HG03575 (cell line): ENCODE results near the gene SERPINA4.

ENCODE experiments used
- ATAC-seq: cut with Tn5 transposase; IDR thresholded peaks from one replicate; pipeline ENCODE4 v1.9.1; 2021; ENCODE audit not compliant: unreplicated experiment, insufficient number of reproducible peaks, low FRiP score; ENCODE audit errors: extremely low read depth

Gene SERPINA4

DNA sequence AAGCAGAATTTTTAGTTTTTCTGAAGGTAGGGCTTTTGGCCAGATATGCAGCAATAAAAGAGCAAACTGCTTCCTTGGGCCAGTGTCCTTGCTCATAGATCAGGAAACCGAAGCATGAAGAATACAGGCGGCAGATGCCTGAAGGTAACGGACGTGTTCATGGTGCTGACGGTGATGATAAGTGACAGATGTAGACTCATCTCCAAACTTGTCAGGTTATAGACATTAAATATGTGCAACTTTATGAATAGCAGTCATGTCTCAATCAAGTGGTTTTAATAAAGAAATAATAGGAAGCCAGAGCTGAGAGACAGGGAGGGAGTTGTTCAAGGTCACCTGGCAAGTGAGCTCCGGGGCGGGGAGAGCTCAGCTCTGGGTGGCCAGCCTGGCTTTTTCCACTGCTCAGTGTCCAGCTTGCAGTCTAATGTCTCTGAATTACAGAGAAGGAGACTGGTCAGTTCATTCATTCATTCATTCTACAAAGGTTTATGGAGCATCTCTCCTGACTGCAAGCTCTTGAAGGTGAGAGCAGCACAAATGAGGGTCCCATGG, 21.0 kb downstream of the SERPINA4 start:
- no peak for ATAC-seq

DNA sequence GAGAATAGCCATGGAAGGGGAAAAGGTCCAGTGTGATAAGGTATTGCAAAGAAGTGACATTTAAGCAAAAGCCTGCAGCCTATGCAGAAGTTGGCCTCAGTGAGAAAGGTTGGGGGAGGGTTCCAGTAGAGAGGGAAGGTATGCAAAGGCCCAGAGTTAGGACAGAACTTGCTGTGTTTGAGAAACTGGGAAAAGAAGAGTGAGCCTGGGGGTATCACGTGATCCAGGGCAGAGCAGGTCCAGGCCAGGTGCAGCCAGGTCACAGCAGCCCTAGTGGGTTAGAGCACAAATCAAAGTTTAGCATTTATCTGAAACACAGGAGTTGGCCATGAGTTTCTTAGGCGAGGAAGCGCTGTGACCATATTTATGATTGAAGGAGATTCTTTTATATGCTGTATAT, 21.6 kb downstream of the SERPINA4 start:
- ATAC-seq = no peak

DNA sequence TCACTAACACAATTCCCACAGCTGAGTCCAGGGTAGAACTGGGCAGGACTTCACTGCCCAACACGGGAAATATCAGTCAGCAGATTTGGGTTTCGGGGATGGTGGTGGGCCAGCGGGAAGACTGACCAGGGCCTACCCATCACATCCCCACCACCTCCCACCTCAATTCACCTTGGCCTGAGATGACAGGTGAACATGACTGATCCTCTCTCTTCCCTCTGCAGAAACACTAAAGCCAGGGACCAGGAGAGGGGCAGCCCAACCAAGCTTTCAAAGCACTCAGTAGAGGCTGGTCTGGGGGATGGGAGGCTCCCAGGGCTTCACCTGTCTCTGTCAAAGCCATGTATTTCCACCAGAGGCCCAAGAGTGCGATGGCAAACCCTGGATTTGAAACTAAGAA, 22.3 kb downstream of the SERPINA4 start:
- no peak for ATAC-seq

DNA sequence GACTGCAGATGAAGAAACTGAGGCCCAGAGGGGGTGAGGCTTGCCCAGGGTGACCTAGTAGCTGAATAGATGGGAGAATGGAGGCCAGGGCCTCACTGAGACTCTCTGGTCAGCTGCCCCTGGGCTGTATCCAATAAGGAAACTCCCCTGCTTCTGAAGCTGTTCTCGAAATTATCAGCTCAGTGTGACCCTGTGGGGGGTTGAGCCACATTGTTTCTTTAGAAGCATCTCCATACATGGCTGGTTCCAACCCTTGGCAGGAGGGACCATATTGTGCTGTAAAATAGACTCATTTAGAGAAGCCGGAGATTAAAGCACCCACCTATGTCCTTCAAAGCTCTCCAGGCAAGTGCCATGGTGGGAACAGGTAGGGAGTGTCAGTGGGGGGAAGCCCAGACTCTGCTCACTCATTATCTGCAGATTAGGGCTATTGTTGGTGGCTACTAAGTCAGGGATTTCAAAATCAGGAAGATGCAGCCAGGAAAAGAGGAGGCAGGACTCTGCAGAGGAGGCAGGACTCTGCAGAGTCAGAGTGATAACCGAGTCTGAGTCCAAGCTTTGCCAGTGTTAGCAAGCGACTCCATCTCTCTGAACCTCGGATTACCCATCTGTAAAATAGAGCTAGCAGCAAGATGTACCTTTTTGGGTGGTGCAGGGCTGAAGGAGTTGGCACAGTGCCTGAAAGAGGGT, 23.5 kb downstream of the SERPINA4 start:
- ATAC-seq = no peak

DNA sequence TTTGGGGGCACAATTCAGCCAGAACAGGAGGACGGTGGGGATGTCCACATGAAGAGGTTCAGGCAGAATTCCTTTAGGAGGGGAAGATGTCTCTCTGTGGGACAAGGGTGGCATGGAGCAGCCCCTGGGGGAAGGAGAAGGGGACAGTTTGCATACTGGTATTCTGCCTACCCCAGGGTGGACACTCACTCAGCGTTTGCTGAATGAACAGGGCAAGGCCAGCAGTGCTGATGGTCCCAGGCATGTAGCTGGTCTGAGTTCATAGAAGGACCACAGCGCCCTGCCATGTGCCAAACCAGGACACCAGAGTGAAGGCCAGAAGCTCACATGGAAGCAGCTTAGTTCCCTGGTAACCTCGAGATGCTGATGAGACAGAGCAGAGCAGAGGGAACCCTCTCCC, 25.4 kb downstream of the SERPINA4 start:
- ATAC-seq = no peak

GRCh38 chr14:94588311-94588710, 27.1 kb downstream of the SERPINA4 start:
- ATAC-seq = no peak

DNA sequence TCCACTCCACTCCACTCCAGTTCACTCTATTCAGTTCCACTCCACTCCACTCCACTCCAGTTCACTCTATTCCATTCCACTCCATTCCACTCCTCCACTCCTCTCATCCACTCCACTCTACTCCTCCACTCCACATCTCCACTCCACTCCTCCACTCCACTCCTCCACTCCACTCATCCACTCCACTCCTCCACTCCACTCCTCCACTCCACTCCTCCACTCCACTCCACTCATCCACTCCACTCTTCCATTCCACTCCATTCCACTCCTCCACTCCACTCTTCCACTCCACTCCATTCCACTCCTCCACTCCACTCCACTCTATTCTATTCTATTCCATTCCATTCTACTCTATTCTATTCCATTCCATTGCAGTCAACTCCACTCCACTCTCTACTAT, 29.8 kb downstream of the SERPINA4 start:
- no peak for ATAC-seq

DNA sequence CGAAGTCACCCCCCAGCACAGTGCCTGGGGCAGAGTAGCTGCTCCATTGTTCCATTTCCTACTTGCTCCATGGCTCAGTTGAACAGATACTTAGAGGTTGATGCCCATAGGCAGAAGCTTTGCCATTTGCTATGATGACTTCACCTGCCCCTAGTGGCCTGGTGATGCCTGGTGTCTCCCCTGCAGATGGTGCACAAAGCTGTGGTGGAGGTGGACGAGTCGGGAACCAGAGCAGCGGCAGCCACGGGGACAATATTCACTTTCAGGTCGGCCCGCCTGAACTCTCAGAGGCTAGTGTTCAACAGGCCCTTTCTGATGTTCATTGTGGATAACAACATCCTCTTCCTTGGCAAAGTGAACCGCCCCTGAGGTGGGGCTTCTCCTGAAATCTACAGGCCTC, 30.6 kb downstream of the SERPINA4 start:
- no peak for ATAC-seq

GRCh38 chr14:94592457-94592856, 31.2 kb downstream of the SERPINA4 start:
- ATAC-seq = no peak

DNA sequence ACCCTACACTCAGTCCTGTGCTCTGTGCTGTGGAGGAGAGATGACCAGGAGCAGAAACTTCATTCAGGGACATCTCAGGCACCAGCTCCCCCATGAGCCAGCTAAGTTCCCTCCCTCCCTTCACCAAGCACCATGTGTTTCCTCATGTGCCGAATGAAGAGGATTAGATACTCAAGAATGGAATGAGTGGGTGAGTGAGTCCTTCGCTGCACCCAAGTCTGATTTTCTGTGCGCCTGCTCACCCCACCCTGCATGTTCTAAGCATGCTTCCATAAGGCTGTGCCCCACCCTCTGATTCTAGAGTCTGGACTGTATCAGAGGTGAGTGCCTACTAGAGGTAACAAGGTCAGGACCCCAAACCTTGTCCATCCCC, 32.1 kb downstream of the SERPINA4 start:
- ATAC-seq = no peak

DNA sequence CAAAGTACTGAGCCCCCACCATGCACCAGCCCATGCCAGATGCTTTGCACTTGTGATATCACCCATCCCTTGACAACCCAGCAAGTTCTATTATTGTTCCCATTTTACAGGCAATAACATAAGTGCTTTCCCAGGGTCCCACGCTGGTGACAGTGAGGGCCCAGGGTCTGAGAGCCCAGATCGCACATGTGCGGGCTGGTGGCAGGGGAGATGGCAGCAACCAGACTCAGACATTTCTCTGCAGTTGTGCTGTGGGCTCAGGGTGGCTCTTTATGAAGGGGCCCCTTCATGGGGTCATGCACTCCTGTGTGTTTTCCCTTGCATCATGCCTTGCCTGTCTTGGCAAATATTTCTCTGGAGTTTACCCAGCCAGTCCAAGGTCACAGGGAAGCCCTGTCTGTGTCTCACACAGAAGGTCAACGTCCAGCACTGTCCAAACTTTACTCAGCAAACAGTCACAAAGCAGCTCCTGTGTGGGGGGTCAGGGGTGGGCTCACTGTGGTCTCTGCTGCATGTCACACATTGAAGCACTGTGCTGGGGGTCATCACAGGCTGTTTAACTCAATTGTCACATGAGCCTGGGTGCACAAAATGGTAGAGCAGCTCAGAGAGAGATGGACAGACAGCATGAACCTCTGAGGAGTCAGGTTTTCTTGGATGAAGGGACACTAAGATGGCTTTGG, 32.6 kb downstream of the SERPINA4 start:
- ATAC-seq = no peak

- no peak for ATAC-seq
Measured at GRCh38 chr14:94594441-94594840, 33.2 kb downstream of the SERPINA4 start.

DNA sequence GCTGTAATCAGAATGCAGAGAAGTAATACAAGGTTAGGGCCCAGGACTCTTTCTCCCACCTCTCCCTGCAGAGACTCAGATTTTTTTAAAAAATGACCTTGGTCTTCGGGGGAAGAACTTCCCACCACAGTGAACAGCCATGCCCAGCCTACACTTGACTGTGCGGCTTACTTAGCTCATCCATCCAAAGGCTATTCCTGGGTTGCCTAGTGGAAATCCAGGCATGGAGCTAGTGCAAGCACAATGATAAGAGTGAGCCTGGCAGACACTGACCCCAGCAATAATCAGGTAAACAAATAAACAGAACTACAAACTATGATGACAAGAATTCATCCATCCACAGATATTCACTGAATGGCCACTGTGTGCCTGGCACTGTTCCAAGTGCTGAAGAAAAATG, 34.7 kb downstream of the SERPINA4 start:
- no peak for ATAC-seq

GRCh38 chr14:94596361-94596760, 35.1 kb downstream of the SERPINA4 start:
- no peak for ATAC-seq

- ATAC-seq = no peak
Measured at GRCh38 chr14:94597788-94598187, 36.5 kb downstream of the SERPINA4 start.

- no peak for ATAC-seq
Measured at GRCh38 chr14:94598506-94598815, 37.2 kb downstream of the SERPINA4 start.

DNA sequence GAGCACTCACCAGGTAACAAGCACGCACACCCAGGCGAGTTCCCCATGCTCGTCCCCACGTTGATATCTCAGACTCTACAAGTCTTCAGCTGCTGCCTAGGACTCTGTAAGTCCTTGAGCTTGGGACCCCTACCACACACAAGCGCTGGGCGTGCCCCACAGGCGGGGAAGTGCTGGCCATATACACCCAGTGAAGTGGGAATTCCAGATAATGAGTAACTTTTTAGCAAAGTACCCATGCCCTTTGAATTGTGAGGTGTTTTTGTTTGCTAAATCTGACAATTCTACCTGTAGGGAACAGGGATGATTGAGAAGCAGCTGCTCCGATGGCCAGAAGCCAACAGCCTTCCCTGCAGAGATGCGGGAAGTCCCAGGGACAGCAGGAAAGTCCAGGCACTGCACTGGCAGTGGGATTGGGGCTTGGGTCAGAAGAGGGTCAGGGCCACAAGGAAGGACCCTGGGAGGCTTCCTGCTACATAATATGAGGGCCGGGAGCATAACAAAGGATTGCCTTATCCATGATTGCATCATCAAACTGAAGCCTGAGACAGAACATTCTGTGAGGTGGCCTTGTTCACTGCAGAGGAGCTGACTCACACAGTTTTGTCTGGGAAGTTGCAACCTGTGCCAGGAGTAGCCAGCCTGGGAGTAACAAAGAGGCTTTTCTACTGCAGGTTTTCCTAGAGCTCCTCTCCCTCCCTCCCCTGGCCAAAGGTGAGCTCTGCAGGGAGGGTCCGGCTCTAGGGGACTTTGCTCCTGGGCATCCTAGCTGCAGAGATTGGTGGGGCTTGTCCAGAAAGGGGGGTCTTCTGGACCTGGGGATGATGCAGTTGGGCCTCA, 37.8 kb downstream of the SERPINA4 start:
- ATAC-seq = no peak

GRCh38 chr14:94599656-94600004, 38.4 kb downstream of the SERPINA4 start:
- no peak for ATAC-seq

- ATAC-seq = no peak
Measured at GRCh38 chr14:94600148-94600545, 38.9 kb downstream of the SERPINA4 start.

DNA sequence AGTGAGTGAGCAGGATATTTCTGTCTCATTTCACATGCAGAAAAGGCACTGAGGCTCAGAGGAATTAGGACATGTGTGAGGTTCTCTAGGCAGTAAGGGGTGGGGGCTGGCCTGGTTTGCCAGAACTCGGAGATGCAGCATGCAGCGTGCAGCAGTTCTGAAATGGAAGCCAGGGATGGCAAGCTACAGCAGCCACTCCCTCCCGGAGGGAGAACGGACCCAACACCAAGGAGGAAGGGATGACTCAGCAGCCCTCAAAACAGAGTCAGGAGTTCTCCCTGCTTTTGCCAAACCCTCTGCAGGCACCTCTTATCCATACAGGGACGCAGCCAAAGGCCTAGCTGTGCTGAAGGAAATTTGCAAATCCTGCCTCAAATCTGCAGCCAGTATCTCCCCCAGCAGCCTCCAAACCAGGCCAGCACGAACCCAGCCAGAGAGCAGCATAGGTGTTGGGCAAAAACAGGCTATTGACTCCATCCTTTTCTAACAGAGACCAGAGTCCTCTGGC, 40.7 kb downstream of the SERPINA4 start:
- ATAC-seq = no peak
